H1 (cell line): ENCODE results near the gene ZNF837. TPM values are rescaled to one million over a fixed set of nuclear protein-coding genes. Genes with fewer than 3 reads are reported as not detected.

Experiments
- CTCF ChIA-PET: fragments of 300-600 bp; sonication (Branson Sonifier 250); formaldehyde crosslinking; loops from one replicate; lab custom pipeline; 2021; ENCODE audit not compliant: partially characterized antibody; lab: Charles Lee
- POLR2A ChIA-PET: fragments of 300-600 bp; sonication (Branson Sonifier 250); formaldehyde crosslinking; loops from one replicate; lab custom pipeline; 2021; ENCODE audit warnings: inconsistent platforms; ENCODE audit not compliant: partially characterized antibody; lab: Charles Lee
- DNase-seq, 2 experiments: peaks; one replicate each; pipeline versions ENCODE4 v3.0.0 to v3.0.0-alpha.2; 2010 to 2022; ENCODE audit warnings: low spot score in 2 of 2, low read depth in 1 of 2, mixed read lengths in 1 of 2
- FAIRE-seq: peaks from 2 replicates; lab custom pipeline; 2011; peaks lifted over from hg19 to GRCh38; lab: Jason Lieb, UNC
- H2AFZ ChIP-seq: 2 replicates; pipeline ENCODE4 v1.8.1; 2012; ENCODE audit warnings: low read length, inconsistent platforms
- H2AK5ac ChIP-seq: 2 replicates; pipeline ENCODE4 v1.6.1; 2013; ENCODE audit warnings: low read depth, low read length
- H2BK120ac ChIP-seq: replicated peaks from 2 replicates; pipeline ENCODE3; 2013; ENCODE audit warnings: low read depth, low read length, inconsistent platforms
- H2BK12ac ChIP-seq: 2 replicates; pipeline ENCODE4 v1.6.1; 2013; ENCODE audit warnings: low read depth, low read length
- H2BK15ac ChIP-seq: 2 replicates; pipeline ENCODE4 v1.6.1; 2013; ENCODE audit warnings: low read length
- H2BK20ac ChIP-seq: 2 replicates; pipeline ENCODE4 v1.6.1; 2013; ENCODE audit warnings: low read length
- H2BK5ac ChIP-seq: 2 replicates; pipeline ENCODE4 v1.6.1; 2013; ENCODE audit warnings: low read depth, low read length
- H3K14ac ChIP-seq: 2 replicates; pipeline ENCODE4 v1.6.1; 2013; ENCODE audit warnings: inconsistent platforms; ENCODE audit not compliant: insufficient read length
- H3K18ac ChIP-seq: 2 replicates; pipeline ENCODE4 v1.6.1; 2013; ENCODE audit warnings: low read length; ENCODE audit errors: extremely low read depth
- H3K23ac ChIP-seq: 2 replicates; pipeline ENCODE4 v1.6.1; 2013; ENCODE audit warnings: inconsistent platforms; ENCODE audit not compliant: insufficient read length
- H3K23me2 ChIP-seq: 2 replicates; pipeline ENCODE4 v1.6.1; 2013; ENCODE audit warnings: low read depth, low read length
- H3K27ac ChIP-seq: 2 replicates; pipeline ENCODE4 v1.6.1; 2011; ENCODE audit warnings: low read depth, low read length, inconsistent platforms
- H3K27me3 ChIP-seq, 4 experiments: replicated peaks in 1 of 4; 1 replicate in 1 of 4; 2 replicates in 3 of 4; pipeline versions ENCODE4 v1.6.1 to v1.8.1; 2011 to 2013; ENCODE audit warnings: low read length in 3 of 4, mild to moderate bottlenecking in 3 of 4, inconsistent platforms in 2 of 4, mixed read lengths in 2 of 4, moderate library complexity in 1 of 4; ENCODE audit not compliant: control insufficient read depth in 3 of 4, insufficient read depth in 3 of 4; ENCODE audit errors: extremely low read depth in 1 of 4
- H3K36me3 ChIP-seq, 4 experiments: 2 replicates each; pipeline versions ENCODE4 v1.6.1 to v1.8.1; 2011 to 2013; ENCODE audit warnings: mild to moderate bottlenecking in 4 of 4, low read length in 3 of 4, moderate library complexity in 2 of 4, control low read depth in 1 of 4, inconsistent platforms in 1 of 4; ENCODE audit not compliant: insufficient read depth in 4 of 4, control insufficient read depth in 2 of 4
- H3K4ac ChIP-seq: replicated peaks from 2 replicates; pipeline ENCODE3; 2013; ENCODE audit warnings: low read length, low read depth, mixed read lengths, inconsistent platforms; ENCODE audit not compliant: insufficient read length
- H3K4me1 ChIP-seq, 4 experiments: replicated peaks in 1 of 4; 1 replicate in 1 of 4; 2 replicates in 3 of 4; pipeline versions ENCODE4 v1.6.1 to v1.8.1; 2011 to 2013; ENCODE audit warnings: low read length in 3 of 4, inconsistent platforms in 2 of 4, mixed read lengths in 1 of 4; ENCODE audit not compliant: insufficient read depth in 4 of 4, control insufficient read depth in 3 of 4
- H3K4me2 ChIP-seq, 2 experiments: 2 replicates each; pipeline versions ENCODE4 v1.6.1 to v1.8.1; 2011 to 2013; ENCODE audit warnings: low read depth in 2 of 2, low read length in 2 of 2, control low read depth in 1 of 2, inconsistent platforms in 1 of 2, mild to moderate bottlenecking in 1 of 2; ENCODE audit not compliant: insufficient read depth in 1 of 2
- H3K4me3 ChIP-seq, 4 experiments: fragments of 200-600, 300-600 bp in 1 of 4; sonication (generic), shearing (Covaris generic), sonication (Bioruptor Twin) in 1 of 4; 2 replicates each; pipeline versions ENCODE4 v1.5.1 to v1.8.1; 2011 to 2016; ENCODE audit warnings: low read length in 4 of 4, low read depth in 3 of 4, control low read depth in 2 of 4, inconsistent platforms in 2 of 4, mild to moderate bottlenecking in 2 of 4, mixed read lengths in 1 of 4, moderate library complexity in 1 of 4; ENCODE audit not compliant: insufficient read depth in 2 of 4; ENCODE audit errors: extremely low read depth in 1 of 4
- H3K56ac ChIP-seq: replicated peaks from 2 replicates; pipeline ENCODE3; 2013; ENCODE audit warnings: low read depth, mild to moderate bottlenecking, mixed read lengths, low read length, inconsistent platforms; ENCODE audit not compliant: insufficient read length
- H3K79me1 ChIP-seq: 2 replicates; pipeline ENCODE4 v1.6.1; 2013; ENCODE audit warnings: low read depth, low read length, control low read depth
- H3K79me2 ChIP-seq, 2 experiments: 2 replicates each; pipeline versions ENCODE4 v1.6.1 to v1.8.1; 2012 to 2013; ENCODE audit warnings: low read length in 2 of 2, mild to moderate bottlenecking in 2 of 2, inconsistent platforms in 1 of 2; ENCODE audit not compliant: insufficient read depth in 2 of 2, control insufficient read depth in 1 of 2
- H3K9ac ChIP-seq, 4 experiments: replicated peaks in 1 of 4; 1 replicate in 1 of 4; 2 replicates in 3 of 4; pipeline versions ENCODE4 v1.6.1 to v1.8.1; 2011 to 2013; ENCODE audit warnings: low read depth in 3 of 4, low read length in 3 of 4, control low read depth in 2 of 4, mild to moderate bottlenecking in 2 of 4, moderate library complexity in 2 of 4, inconsistent platforms in 1 of 4; ENCODE audit errors: extremely low read depth in 1 of 4
- H3K9me3 ChIP-seq, 2 experiments: 2 replicates each; pipeline versions ENCODE4 v1.6.1 to v1.8.1; 2012 to 2013; ENCODE audit warnings: mild to moderate bottlenecking in 2 of 2, moderate library complexity in 2 of 2, control low read depth in 1 of 2, inconsistent platforms in 1 of 2, low read depth in 1 of 2, low read length in 1 of 2, mixed read lengths in 1 of 2; ENCODE audit not compliant: insufficient read depth in 2 of 2
- H4K20me1 ChIP-seq, 2 experiments: replicated peaks in 1 of 2; 2 replicates each; pipeline versions ENCODE3 to v1.8.1; 2011 to 2013; ENCODE audit warnings: inconsistent platforms in 2 of 2, low read length in 2 of 2, mild to moderate bottlenecking in 1 of 2; ENCODE audit not compliant: insufficient read depth in 2 of 2, control insufficient read depth in 1 of 2
- H4K5ac ChIP-seq: 2 replicates; pipeline ENCODE4 v1.6.1; 2013; ENCODE audit warnings: low read length, low read depth, mixed read lengths, inconsistent platforms; ENCODE audit not compliant: insufficient read length
- H4K8ac ChIP-seq: 2 replicates; pipeline ENCODE4 v1.8.0; 2013; ENCODE audit warnings: mild to moderate bottlenecking, moderate library complexity, low read length, inconsistent platforms; ENCODE audit not compliant: insufficient read depth; ENCODE audit errors: extremely low read depth
- H4K91ac ChIP-seq: replicated peaks from 2 replicates; pipeline ENCODE3; 2013; ENCODE audit warnings: low read length, mixed read lengths, inconsistent platforms; ENCODE audit not compliant: insufficient read length
- CTBP2 ChIP-seq: IDR thresholded peaks from 2 replicates; pipeline ENCODE4 v1.7.0; 2011; ENCODE audit warnings: borderline replicate concordance, mild to moderate bottlenecking, moderate library complexity, mixed read lengths, low read length; ENCODE audit not compliant: insufficient read depth, insufficient read length
- RAD21 ChIP-seq, 2 experiments: IDR thresholded peaks in 1 of 2; conservative IDR thresholded peaks in 1 of 2; 2 replicates each; pipeline ENCODE4 v1.6.1; 2011; ENCODE audit warnings: low read depth in 2 of 2, low read length in 2 of 2, improper control_type of control experiment in 1 of 2, inconsistent platforms in 1 of 2, mild to moderate bottlenecking in 1 of 2, moderate library complexity in 1 of 2
- WGBS, 2 experiments: shearing (Covaris generic) in 1 of 2; methylation state at CpG; one replicate each; pipeline versions ENCODE4 v1.1.6 to v1.1.7; 2013 to 2015; ENCODE audit warnings: low lambda C conversion rate in 2 of 2, mixed read lengths in 2 of 2, inconsistent platforms in 1 of 2, low coverage in 1 of 2, missing lambda C conversion rate in 1 of 2; ENCODE audit not compliant: insufficient replicate concordance in 2 of 2, insufficient coverage in 1 of 2, insufficient read length in 1 of 2; ENCODE audit errors: extremely low coverage in 1 of 2, missing lambda C conversion rate in 1 of 2; 5-methylcytosine and 5-hydroxymethylcytosine counted together
- polyA plus RNA-seq, 7 experiments: library from polyadenylated mRNA; depleted of rRNA in 3 of 7; stranded (reverse) in 5 of 7; unstranded in 2 of 7; fragments of >200 nt in 5 of 7; fragments of 200-250 nt in 2 of 7; gene quantifications; 1 replicate in 5 of 7; 2 replicates in 1 of 7; 4 replicates in 1 of 7; pipeline versions ENCODE4 v1.2.1 to v1.2.3, GENCODE V29; 2011 to 2013; ENCODE audit warnings: missing spikeins in 2 of 7, mixed read lengths in 2 of 7
- total RNA-seq: library from RNA; stranded (reverse); fragmentation: NEBNext Ultra II Directional; extraction: Animal tissue kit (Norgen Biotek cat#: 25700); gene quantifications from 2 replicates; pipeline ENCODE4 v1.2.1, GENCODE V29; 2021

Gene ZNF837
- total and polyA plus RNA-seq, 2 of the 8 experiments (the other 6 are each of a cell fraction or from before 2014, with no cell fraction given) = 1.9 to 3.3 TPM

DNA sequence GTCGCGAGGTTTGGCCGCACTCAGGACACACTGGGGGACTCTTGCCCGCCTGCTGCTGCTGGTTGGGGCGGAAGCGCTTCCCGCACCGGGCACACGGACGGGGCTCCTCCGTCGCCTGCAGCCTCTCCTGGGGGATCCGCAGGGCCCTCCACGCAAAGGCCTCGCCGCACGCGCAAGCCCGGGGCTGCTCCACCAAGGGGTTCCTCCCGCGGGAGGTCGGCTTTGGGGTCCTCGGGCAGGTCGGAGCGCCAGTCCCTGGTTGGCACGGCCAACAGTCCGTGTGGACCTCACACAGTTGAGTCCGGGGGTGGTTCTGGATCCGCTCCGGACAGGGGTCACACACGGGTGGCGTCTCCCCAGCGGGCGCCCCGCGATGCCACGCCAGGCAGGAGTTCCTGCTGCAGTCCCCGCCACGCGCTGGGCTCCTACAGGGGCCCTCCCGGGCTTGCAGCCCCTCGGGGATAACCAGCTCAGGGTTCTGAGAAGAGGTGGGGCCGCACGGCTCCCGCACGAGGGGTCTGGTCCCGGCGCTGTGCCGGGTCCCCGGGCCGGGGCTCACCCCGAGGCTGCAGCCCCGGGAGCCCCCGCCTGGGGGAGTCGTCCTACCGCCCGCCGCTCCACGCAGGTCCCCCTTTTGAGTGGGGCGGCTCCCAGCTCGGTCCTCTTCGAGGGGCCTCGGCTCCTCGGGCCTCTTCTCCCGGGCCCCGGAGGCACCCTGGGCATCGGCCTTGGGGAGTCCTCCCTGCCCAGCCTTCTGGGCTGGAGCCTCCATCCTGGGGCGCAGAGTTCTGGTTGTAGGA lies 12.1 kb downstream of the ZNF837 start:
- Histone ChIP-seq H3K27me3 (no peaks in the 10 kb centered on the region), H3K79me2 (no peaks in the 10 kb centered on the region), H4K5ac (no peak overlapping the region), H3K4me2 (no peak overlapping the region), H4K8ac (no peak overlapping the region), H3K79me1 (no peaks in the 10 kb centered on the region), H4K20me1 (peaks cover 0 to 3% of the 10 kb centered on the region in 2 experiments), H3K4me3 (no peak overlapping the region), H2BK5ac (no peak overlapping the region), H3K23me2 (no peaks in the 10 kb centered on the region), H3K56ac (no peak overlapping the region), H3K23ac (no peak overlapping the region), H3K9me3 (no peaks in the 10 kb centered on the region), H3K9ac (no peak overlapping the region), H3K14ac (no peak overlapping the region), H3K27ac (no peak overlapping the region), H3K18ac (no peak overlapping the region), H2AK5ac (no peak overlapping the region), H2BK12ac (no peak overlapping the region), H3K4me1 (no peaks in the 10 kb centered on the region), H3K36me3 (peaks cover 0 to 2% (median 0%) of the 10 kb centered on the region in 4 experiments; a peak in 2 of 8 replicates), H3K4ac (no peak overlapping the region), H2BK15ac (no peak overlapping the region), H2BK120ac (no peak overlapping the region), H4K91ac (no peak overlapping the region), H2AFZ (no peak overlapping the region), H2BK20ac (no peak overlapping the region)
- DNase-seq (no peak), FAIRE-seq (no peak)
- CTCF ChIA-PET = interaction anchor here (0.6 to 1.1 kb wide), 2 partner anchors 16 to 39 kb away, joined by 3 to 6 read pairs; no protein-coding TSS in a partner anchor
- WGBS, 2 experiments = 95% methylated on average over 58 of the region's 68 CpGs; no CpG with 5 or more reads in 1 of the 2 experiments
- POLR2A ChIA-PET = interaction anchor here (0.5 to 3.8 kb wide), 5 partner anchors 12 to 308 kb away, joined by 3 to 24 read pairs (median 4); partner anchors contain the start of gene ZNF837
- TF ChIP-seq RAD21 (IDR thresholded peaks at IDR 0.05 in 1 of 2, conservative IDR thresholded peaks at IDR 0.05 in 1 of 2; ENCODE audit: low read depth in 2 of 2, low read length in 2 of 2) (peak in 1 of 2 experiments; percentile 9; a peak in 1 of 4 replicates), CTBP2 (no peak)
